Natural killer cell treated with Interleukin-12 subunit alpha and Interleukin-12 subunit beta and Interleukin-15 and Interleukin-18, amount 100 ng/mL, for 72 hours (primary cell): ENCODE results near the gene TBC1D8. TPM values are rescaled to one million over a fixed set of nuclear protein-coding genes. Genes with fewer than 3 reads are reported as not detected.
"Not testable (repeated sequence)": the region's sequence is repeated elsewhere in the genome, so short reads cannot be mapped to it uniquely, and the experiment has no call there.

Experiments
- ATAC-seq, 2 donors: fragments of 150-1000 bp; cut with Tn5 transposase in 1 of 2; sonication (Bioruptor Pico), chemical (Tn5 transposase) in 1 of 2; 2 replicates each; pipeline ENCODE4 v1.10.0; 2021
- DNase-seq: peaks from one replicate; pipeline ENCODE4 v3.0.0; 2022; ENCODE audit warnings: low spot score
- H3K27ac Mint-ChIP-seq, 2 donors: 1 replicate in 1 of 2; 2 replicates in 1 of 2; pipeline ENCODE4 v1.8.0; 2022; ENCODE audit warnings: mixed read lengths in 2 of 2, mild to moderate bottlenecking in 1 of 2, moderate library complexity in 1 of 2
- H3K27me3 Mint-ChIP-seq, 2 donors: 1 replicate in 1 of 2; 2 replicates in 1 of 2; pipeline ENCODE4 v1.8.0; 2022; ENCODE audit warnings: mixed read lengths in 2 of 2
- H3K36me3 Mint-ChIP-seq: one replicate; pipeline ENCODE4 v1.8.0; 2022; ENCODE audit warnings: mixed read lengths
- H3K4me1 Mint-ChIP-seq, 2 donors: 1 replicate in 1 of 2; 2 replicates in 1 of 2; pipeline ENCODE4 v1.8.0; 2022; ENCODE audit warnings: low read depth in 2 of 2, mixed read lengths in 2 of 2, mild to moderate bottlenecking in 1 of 2
- H3K4me3 Mint-ChIP-seq: one replicate; pipeline ENCODE4 v1.8.0; 2022; ENCODE audit warnings: mixed read lengths
- H3K9me3 Mint-ChIP-seq: 2 replicates; pipeline ENCODE4 v1.8.0; 2022; ENCODE audit warnings: mixed read lengths
- total RNA-seq, 2 donors: library from RNA; stranded (reverse); gene quantifications; one replicate each; pipeline ENCODE4 v1.2.3, GENCODE V29; 2022

The TBC1D8 gene
- total RNA-seq, 2 donors from 2014 or later = 0.29 to 0.56 TPM

DNA sequence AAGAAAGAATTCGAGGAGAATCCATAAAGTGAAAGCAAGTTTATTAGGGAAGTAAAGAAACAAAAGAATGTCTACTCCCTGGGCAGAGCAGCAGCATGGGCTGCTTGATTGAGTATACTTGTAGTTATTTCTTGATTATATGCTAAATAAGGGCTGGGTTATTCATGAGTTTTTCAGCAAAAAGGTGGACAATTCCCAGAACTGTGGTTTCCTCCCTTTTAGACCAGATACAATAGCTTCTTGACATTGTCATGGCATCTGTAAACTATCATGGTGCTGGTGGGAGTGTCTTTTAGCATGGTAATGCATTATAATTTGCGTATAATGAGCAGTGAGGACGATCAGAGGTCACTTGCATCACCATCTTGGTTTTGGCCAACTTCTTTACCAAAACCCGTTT lies 25.6 kb upstream of the TBC1D8 start:
- no peak overlapping the region for H3K27ac Mint-ChIP-seq

DNA sequence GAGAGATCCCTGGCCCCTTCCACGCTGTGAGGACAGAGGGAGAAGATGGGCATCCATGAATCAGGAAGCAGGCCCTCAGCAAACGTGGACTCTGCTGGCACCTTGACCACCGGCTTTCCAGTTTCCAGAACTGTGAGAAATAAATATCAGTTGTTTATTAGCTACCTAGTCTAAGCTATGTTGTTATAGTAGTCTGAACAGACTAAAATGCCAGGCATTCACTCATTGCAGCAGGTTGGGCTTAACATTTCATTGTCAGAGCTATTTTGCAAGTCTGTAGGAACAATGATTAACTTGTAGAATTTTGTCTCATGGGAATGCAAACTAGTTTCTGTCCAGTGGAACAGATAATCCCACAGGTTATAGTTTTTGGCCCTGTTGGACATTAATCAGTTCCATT lies 24.8 kb upstream of the TBC1D8 start:
- no peak overlapping the region for H3K4me3 Mint-ChIP-seq
- H3K9me3 Mint-ChIP-seq = no peaks in the 10 kb centered on the region
- no peak for DNase-seq
- peaks cover 6 to 8% of the 10 kb centered on the region in 2 donors for H3K4me1 Mint-ChIP-seq
- peaks cover 0 to 9% of the 10 kb centered on the region in 2 donors for H3K27me3 Mint-ChIP-seq
- ATAC-seq = no peak
- H3K36me3 Mint-ChIP-seq = no peaks in the 10 kb centered on the region
- H3K27ac Mint-ChIP-seq = no peak overlapping the region

More for the DNA sequence above, 25.6 kb upstream of the TBC1D8 start:
- H3K4me1 Mint-ChIP-seq = peaks cover 6 to 8% of the 10 kb centered on the region in 2 donors
- no peaks in the 10 kb centered on the region for H3K36me3 Mint-ChIP-seq
- peaks cover 0 to 9% of the 10 kb centered on the region in 2 donors for H3K27me3 Mint-ChIP-seq
- ATAC-seq (no peak), DNase-seq (no peak)
- H3K9me3 Mint-ChIP-seq = no peaks in the 10 kb centered on the region
- H3K4me3 Mint-ChIP-seq = no peak overlapping the region

DNA sequence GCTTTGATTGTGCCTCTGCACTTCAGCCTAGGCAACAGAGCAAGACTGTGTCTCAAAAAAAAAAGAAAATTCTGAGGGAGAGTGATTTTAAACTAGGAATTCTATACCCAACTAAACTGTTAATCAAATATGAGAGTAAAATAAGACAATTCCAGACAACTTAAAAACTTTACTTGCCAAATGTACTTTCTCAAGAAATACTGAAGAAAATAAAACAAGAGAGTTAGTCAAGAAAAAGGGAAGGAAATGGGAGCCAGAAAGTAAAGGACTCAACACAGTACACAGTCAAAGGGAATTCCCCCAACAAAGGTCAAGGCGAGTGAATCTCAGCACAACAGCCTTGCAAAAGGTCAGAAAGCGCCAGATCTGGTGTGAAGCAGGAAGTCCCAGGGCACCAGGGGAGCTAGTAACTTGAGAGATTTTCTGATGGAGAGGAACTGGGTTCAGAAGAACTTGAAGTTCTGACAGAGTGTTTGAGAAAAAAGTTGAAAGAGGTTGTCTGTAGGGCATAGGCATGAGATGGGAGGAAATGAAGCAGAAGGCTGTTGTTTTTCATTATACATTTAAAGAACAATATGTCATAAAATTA lies 22.6 kb upstream of the TBC1D8 start:
- H3K27me3 Mint-ChIP-seq = peaks cover 0 to 9% of the 10 kb centered on the region in 2 donors
- H3K9me3 Mint-ChIP-seq = no peaks in the 10 kb centered on the region
- DNase-seq = no peak
- no peaks in the 10 kb centered on the region for H3K36me3 Mint-ChIP-seq
- peaks cover 6 to 8% of the 10 kb centered on the region in 2 donors for H3K4me1 Mint-ChIP-seq
- ATAC-seq = peak; percentile 82 to 91
- peak overlapping the region; percentile 5 for H3K4me3 Mint-ChIP-seq
- H3K27ac Mint-ChIP-seq = peak overlapping the region; percentile 43 to 61

DNA sequence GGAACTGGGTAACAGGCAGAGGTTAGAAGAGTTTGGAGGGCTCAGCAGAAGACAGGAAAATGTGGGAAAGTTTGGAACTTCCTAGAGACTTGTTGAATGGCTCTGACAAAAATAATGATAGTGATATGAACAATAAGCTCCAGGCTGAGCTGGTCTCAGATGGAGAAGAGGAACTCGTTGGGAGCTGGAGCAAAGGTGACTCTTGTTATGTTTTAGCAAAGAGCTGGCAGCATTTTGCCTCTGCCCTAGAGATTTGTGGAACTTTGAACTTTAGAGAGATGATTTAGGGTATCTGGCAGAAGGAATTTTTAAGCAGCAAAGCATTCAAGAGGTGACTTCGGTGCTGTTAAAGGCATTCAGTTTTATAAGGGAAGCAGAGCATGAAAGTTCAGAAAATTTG lies 18.6 kb upstream of the TBC1D8 start:
- not testable (repeated sequence) for H3K4me1 Mint-ChIP-seq, ATAC-seq, H3K36me3 Mint-ChIP-seq

DNA sequence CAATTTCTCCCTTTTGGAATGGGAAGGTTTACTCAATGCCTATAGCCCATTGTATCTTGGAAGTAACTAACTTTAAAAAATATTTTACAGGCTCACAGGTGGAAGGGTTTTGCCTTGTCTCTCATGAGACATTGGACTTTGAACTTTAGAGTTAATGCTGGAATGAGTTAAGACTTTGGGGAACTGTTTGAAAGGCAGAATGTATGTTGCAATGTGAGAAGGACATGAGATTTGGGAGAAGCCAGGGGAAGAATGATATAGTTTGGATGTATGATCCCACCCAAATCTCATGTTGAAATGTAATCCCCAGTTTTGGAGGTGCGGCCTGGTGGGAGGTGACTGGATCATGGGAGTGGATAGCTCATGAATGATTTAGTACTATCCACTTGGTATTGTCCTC lies 17.5 kb upstream of the TBC1D8 start:
- H3K36me3 Mint-ChIP-seq = peaks cover 5% of the 10 kb centered on the region
- H3K4me1 Mint-ChIP-seq = peaks cover 3% of the 10 kb centered on the region in 2 donors
- no peak for ATAC-seq
- H3K4me3 Mint-ChIP-seq = no peak overlapping the region
- no peaks in the 10 kb centered on the region for H3K27me3 Mint-ChIP-seq
- peaks cover 7% of the 10 kb centered on the region for H3K9me3 Mint-ChIP-seq
- no peak for DNase-seq
- no peak overlapping the region for H3K27ac Mint-ChIP-seq

More for the DNA sequence above, 18.6 kb upstream of the TBC1D8 start:
- H3K27me3 Mint-ChIP-seq, H3K27ac Mint-ChIP-seq, H3K9me3 Mint-ChIP-seq, H3K4me3 Mint-ChIP-seq, DNase-seq: not testable (repeated sequence)

DNA sequence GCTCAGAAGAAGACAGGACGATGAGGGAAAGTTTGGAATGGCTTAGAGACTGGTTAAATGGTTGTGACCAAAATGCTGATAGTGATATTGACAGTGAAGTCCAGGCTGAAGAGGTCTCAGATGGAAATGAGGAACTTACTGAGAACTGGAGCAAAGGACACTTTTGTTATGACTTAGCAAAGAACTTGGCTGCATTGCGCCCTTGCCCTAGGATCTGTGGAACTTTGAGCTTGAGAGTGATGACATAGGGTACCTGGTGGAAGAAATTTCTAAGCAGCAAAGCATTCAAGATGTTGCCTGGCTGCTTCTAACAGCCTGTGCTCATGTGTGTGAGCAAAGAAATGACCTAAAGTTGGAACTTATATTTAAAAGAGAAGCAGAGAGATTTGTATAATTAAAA lies 16.4 kb upstream of the TBC1D8 start:
- H3K36me3 Mint-ChIP-seq, H3K4me3 Mint-ChIP-seq, H3K27ac Mint-ChIP-seq, H3K4me1 Mint-ChIP-seq, H3K9me3 Mint-ChIP-seq, H3K27me3 Mint-ChIP-seq, DNase-seq, ATAC-seq: not testable (repeated sequence)

DNA sequence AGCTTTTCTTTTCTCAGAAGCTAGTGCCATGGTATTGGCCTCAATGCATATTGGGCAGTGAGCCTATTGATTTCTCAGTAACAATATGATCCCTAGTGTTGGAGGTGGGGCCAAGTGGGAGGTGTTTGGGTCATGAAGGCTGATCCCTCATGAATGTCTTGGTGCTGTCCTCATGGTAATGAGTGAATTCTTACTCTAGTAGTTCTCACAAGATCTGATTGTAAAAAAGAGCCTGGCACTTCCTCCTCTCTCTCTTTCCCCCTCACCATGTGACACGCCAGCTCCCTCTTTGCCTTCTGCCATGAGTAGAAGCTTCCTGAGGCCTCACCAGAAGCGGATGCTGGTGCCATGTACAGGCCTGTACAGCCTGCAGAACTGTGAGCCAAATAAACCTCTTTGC lies 12.8 kb upstream of the TBC1D8 start:
- peaks cover 0 to 6% of the 10 kb centered on the region in 2 donors for H3K27me3 Mint-ChIP-seq
- H3K4me1 Mint-ChIP-seq = no peaks in the 10 kb centered on the region
- H3K36me3 Mint-ChIP-seq = peaks cover 5% of the 10 kb centered on the region
- H3K9me3 Mint-ChIP-seq = peaks cover 7% of the 10 kb centered on the region
- no peak overlapping the region for H3K27ac Mint-ChIP-seq
- H3K4me3 Mint-ChIP-seq = no peak overlapping the region
- no peak for ATAC-seq
- no peak for DNase-seq

DNA sequence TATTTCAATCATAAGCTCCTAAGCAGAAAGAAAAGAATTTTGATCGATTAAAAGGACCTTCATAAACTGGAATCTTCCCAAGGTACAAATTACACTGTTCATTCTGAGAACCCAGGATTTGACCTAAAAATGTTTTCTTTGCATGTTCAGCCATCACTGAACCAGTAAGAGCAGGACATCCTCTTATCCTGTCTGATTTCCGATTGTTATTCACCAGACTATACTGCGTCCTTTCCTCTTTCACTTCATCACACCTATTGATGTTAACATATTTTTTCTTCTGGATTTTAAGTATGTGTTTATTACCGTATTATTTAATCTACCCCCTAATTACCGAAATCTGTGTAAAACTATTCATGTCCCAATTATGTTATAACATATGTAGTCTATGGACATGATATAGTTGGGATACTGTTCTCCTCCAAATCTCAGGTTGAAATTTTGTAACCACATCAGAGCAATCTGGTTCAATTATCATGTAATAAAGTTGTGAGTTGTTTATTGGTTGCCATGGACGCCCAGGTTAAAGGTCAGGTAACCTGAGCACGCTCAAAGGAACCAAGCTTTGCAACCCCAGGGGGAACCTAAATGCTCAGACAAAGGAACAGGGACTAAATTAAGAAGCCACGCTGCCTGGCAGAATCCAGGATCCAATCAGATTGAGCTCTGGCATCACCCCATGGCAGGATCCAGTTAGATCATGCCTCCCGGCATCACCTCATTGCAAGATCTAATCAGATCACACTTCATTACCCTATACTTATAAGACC lies 11.6 kb upstream of the TBC1D8 start:
- Mint-ChIP-seq H3K4me3 (no peak overlapping the region), H3K9me3 (peaks cover 7% of the 10 kb centered on the region), H3K27ac (no peak overlapping the region), H3K36me3 (peaks cover 4% of the 10 kb centered on the region), H3K27me3 (peaks cover 0 to 6% of the 10 kb centered on the region in 2 donors), H3K4me1 (no peaks in the 10 kb centered on the region)
- DNase-seq (no peak), ATAC-seq (no peak)

DNA sequence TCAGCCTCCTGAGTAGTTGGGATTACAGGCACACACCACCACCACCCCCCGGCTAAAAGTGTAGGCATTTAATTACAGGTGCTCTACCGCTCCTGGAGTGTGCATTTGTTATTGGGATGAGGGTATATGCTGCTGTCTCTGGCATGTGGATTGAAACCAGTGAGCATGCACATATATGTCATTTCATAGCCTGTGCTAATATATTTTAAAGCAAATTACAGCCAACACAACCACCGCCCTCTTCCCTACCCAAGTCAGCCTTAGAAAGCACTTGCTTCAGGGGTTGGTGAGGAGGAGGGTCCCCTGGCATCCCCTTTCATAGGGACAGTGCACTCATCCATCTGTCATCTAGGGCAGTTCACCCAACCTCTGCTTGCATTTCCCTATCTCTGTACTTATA lies 10.5 kb upstream of the TBC1D8 start:
- peaks cover 0 to 6% of the 10 kb centered on the region in 2 donors for H3K27me3 Mint-ChIP-seq
- no peaks in the 10 kb centered on the region for H3K9me3 Mint-ChIP-seq
- ATAC-seq (no peak), DNase-seq (no peak)
- H3K27ac Mint-ChIP-seq = no peak overlapping the region
- H3K36me3 Mint-ChIP-seq = no peaks in the 10 kb centered on the region
- no peaks in the 10 kb centered on the region for H3K4me1 Mint-ChIP-seq
- no peak overlapping the region for H3K4me3 Mint-ChIP-seq

DNA sequence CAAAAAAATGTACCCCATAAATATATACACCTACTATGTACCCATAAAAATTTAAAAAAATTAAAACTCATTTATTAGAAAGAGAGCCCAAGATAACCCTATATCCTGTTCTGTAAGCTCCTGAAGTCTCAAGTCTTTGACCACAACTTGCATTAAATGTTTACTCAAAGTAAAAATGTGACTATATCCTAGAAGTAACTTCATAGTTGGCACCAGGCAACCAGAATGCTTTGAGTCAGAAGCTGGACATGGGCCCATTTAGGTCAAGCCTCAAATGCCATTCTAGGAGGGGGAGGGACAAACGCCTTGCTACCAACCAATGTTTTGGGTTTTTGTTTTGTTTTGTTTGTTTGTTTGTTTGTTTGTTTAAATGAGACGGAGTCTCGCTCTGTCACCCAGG lies 9.3 kb upstream of the TBC1D8 start:
- no peak for ATAC-seq
- DNase-seq = no peak
- H3K4me3 Mint-ChIP-seq = no peak overlapping the region
- H3K4me1 Mint-ChIP-seq = no peaks in the 10 kb centered on the region
- no peak overlapping the region for H3K27ac Mint-ChIP-seq
- no peaks in the 10 kb centered on the region for H3K36me3 Mint-ChIP-seq
- peaks cover 0 to 6% of the 10 kb centered on the region in 2 donors for H3K27me3 Mint-ChIP-seq
- no peaks in the 10 kb centered on the region for H3K9me3 Mint-ChIP-seq

DNA sequence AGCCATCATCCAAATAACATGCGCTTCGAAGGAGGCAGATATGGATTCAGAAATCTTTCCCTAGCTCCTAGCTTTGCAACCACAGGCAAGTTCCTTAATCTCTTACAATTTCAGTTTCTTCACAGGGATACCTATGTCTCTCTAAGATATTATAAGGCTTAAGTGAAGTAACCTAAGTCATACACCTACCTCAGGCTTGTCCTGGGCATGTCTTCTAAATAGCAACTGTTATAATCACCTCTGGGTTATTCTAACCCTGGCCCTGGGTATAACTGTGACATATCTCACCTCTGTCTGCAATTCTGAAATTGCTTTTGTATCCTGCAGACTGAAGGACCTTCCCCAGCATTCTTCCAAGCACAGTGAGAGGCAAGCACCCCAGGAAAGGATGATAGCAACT lies 8.3 kb upstream of the TBC1D8 start:
- Mint-ChIP-seq H3K27me3 (peaks cover 0 to 6% of the 10 kb centered on the region in 2 donors), H3K4me1 (no peaks in the 10 kb centered on the region), H3K4me3 (no peak overlapping the region), H3K36me3 (no peaks in the 10 kb centered on the region), H3K27ac (no peak overlapping the region), H3K9me3 (no peaks in the 10 kb centered on the region)
- no peak for DNase-seq
- no peak for ATAC-seq

DNA sequence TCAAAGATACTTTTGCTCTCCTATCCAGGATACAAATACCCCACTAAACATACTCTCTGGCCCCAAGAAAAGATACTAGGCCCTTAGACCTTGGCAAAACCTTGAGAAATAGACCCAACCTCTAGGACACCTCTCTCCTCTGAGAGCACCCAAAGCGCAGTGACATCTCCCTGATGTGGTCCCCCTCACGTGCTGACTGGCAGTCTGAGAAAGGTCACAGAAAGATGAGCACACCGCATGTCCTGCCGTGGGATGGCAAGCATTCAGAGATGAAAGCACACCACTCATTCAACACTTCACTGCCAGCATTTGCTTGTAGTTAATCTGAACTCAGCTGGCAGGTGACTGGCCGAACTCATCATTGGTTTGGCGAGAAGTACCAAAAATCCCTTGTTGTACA lies 6.1 kb upstream of the TBC1D8 start:
- Mint-ChIP-seq H3K27me3 (peaks cover 2 to 6% of the 10 kb centered on the region in 2 donors), H3K36me3 (no peaks in the 10 kb centered on the region), H3K27ac (no peak overlapping the region), H3K9me3 (no peaks in the 10 kb centered on the region), H3K4me3 (no peak overlapping the region), H3K4me1 (peaks cover 5 to 6% of the 10 kb centered on the region in 2 donors)
- DNase-seq (no peak), ATAC-seq (no peak)

DNA sequence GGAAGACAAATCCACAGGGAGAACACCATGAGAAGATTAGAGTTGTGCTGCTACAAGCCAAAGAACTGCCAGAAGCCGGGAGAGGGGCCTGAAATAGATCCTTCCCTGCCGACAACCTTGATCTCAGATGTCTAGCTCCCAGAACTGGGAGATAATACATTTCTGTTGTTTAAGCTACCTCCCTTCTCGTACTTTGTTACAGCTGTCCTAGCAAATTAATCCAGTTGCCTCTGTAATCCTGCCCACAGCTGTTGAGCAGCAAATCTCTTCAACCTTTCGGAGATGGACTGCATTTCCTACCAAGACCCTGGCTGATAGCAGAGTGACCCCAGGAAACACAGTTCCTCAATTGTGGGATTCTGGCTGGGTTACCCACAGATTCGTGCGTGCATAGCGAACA lies 2.6 kb upstream of the TBC1D8 start:
- no peak overlapping the region for H3K4me3 Mint-ChIP-seq
- peaks cover 18% of the 10 kb centered on the region in 2 donors for H3K4me1 Mint-ChIP-seq
- H3K9me3 Mint-ChIP-seq = no peaks in the 10 kb centered on the region
- ATAC-seq (no peak), DNase-seq (no peak)
- H3K27ac Mint-ChIP-seq = no peak overlapping the region
- H3K27me3 Mint-ChIP-seq = peaks cover 19 to 21% of the 10 kb centered on the region in 2 donors
- no peaks in the 10 kb centered on the region for H3K36me3 Mint-ChIP-seq

DNA sequence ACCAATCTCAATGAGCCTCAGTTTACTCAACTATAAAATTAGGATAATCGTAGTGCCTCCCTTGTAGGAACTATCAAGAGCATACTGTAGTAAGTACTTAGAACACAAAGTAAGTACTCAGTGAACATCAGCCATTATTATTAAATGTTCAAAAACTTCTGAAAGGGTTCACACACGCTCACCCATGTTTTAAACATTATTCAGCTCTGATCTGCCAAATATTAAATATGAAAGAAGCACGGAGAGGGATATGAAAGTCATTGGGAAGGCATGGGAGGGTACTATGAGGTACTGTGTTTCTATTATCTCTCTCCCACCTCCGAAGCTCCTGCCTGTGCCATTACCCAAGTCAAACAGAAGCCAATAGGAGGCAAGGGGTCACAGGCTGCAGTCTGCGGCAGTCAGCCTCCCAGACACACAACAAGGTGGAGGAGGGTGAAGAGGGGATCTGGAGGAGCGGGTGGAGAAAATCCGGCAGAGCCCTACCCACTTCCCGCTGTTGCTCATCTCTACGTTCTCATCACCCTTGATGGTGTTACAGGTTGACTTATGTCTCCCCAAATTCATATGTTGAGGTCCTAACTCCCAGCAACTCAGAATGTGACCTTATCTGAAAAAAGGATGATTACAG lies 2.0 kb upstream of the TBC1D8 start:
- Mint-ChIP-seq H3K4me1 (peaks cover 18% of the 10 kb centered on the region in 2 donors), H3K27ac (no peak overlapping the region), H3K9me3 (no peaks in the 10 kb centered on the region), H3K4me3 (no peak overlapping the region), H3K27me3 (peaks cover 25 to 27% of the 10 kb centered on the region in 2 donors), H3K36me3 (no peaks in the 10 kb centered on the region)
- DNase-seq (no peak), ATAC-seq (no peak)
